H9 (cell line): Measurements from ENCODE around the gene TNFRSF21. TPM values are rescaled to one million over a fixed set of nuclear protein-coding genes. Genes with fewer than 3 reads are reported as not detected.

Experiments used
- DNase-seq: peaks from one replicate; pipeline ENCODE4 v3.0.0-alpha.2; 2017
- H2AFZ ChIP-seq: one replicate; pipeline ENCODE4 v1.6.1; 2013; ENCODE audit warnings: mild to moderate bottlenecking, low read length, control low read depth, moderate library complexity
- H2AK5ac ChIP-seq: 2 replicates; pipeline ENCODE4 v1.6.1; 2013; ENCODE audit warnings: low read length, control low read depth, mixed read lengths; ENCODE audit not compliant: insufficient read length
- H2BK120ac ChIP-seq: one replicate; pipeline ENCODE4 v1.6.1; 2013; ENCODE audit warnings: low read depth, mild to moderate bottlenecking, low read length, control low read depth, inconsistent platforms; ENCODE audit not compliant: poor library complexity, severe bottlenecking
- H2BK12ac ChIP-seq: 2 replicates; pipeline ENCODE4 v1.6.1; 2013; ENCODE audit warnings: low read length, control low read depth, mixed read lengths, low read depth; ENCODE audit not compliant: insufficient read length
- H2BK15ac ChIP-seq: 2 replicates; pipeline ENCODE4 v1.6.1; 2013; ENCODE audit warnings: low read depth, low read length, control low read depth
- H2BK20ac ChIP-seq: one replicate; pipeline ENCODE4 v1.6.1; 2013; ENCODE audit warnings: low read depth, mild to moderate bottlenecking, low read length, control low read depth, inconsistent platforms; ENCODE audit not compliant: poor library complexity, severe bottlenecking
- H2BK5ac ChIP-seq: 2 replicates; pipeline ENCODE4 v1.6.1; 2013; ENCODE audit warnings: low read length, control low read depth, mixed read lengths; ENCODE audit not compliant: insufficient read length
- H3K14ac ChIP-seq: 2 replicates; pipeline ENCODE4 v1.6.1; 2013; ENCODE audit warnings: low read length, control low read depth; ENCODE audit not compliant: insufficient read depth
- H3K18ac ChIP-seq: 2 replicates; pipeline ENCODE4 v1.6.1; 2013; ENCODE audit warnings: low read depth, mild to moderate bottlenecking, mixed read lengths, low read length, control low read depth; ENCODE audit not compliant: insufficient read length
- H3K23ac ChIP-seq: 2 replicates; pipeline ENCODE4 v1.6.1; 2013; ENCODE audit warnings: low read length, control low read depth, mixed read lengths, low read depth; ENCODE audit not compliant: insufficient read length
- H3K23me2 ChIP-seq: 2 replicates; pipeline ENCODE4 v1.6.1; 2013; ENCODE audit warnings: low read depth, mild to moderate bottlenecking, mixed read lengths, low read length, control low read depth; ENCODE audit not compliant: insufficient read length, poor library complexity, severe bottlenecking
- H3K27ac ChIP-seq: 2 replicates; pipeline ENCODE4 v1.5.1; 2013; ENCODE audit warnings: low read length, control low read depth, mixed read lengths, low read depth; ENCODE audit not compliant: insufficient read length
- H3K27me3 ChIP-seq: 2 replicates; pipeline ENCODE4 v1.6.1; 2013; ENCODE audit warnings: low read length, control low read depth, inconsistent platforms; ENCODE audit not compliant: insufficient read depth
- H3K4ac ChIP-seq: 2 replicates; pipeline ENCODE4 v1.6.1; 2013; ENCODE audit warnings: low read depth, mild to moderate bottlenecking, control low read depth, inconsistent platforms, low read length, moderate library complexity
- H3K4me1 ChIP-seq: 2 replicates; pipeline ENCODE4 v1.6.1; 2013; ENCODE audit warnings: low read length, control low read depth, inconsistent platforms; ENCODE audit not compliant: insufficient read depth
- H3K4me2 ChIP-seq: 2 replicates; pipeline ENCODE4 v1.6.1; 2013; ENCODE audit warnings: low read length, control low read depth, mixed read lengths; ENCODE audit not compliant: insufficient read length, insufficient read depth
- H3K56ac ChIP-seq: 2 replicates; pipeline ENCODE4 v1.6.1; 2013; ENCODE audit warnings: low read depth, mild to moderate bottlenecking, mixed read lengths, low read length, control low read depth; ENCODE audit not compliant: insufficient read length
- H3K79me1 ChIP-seq: 2 replicates; pipeline ENCODE4 v1.6.1; 2013; ENCODE audit warnings: low read depth, mild to moderate bottlenecking, moderate library complexity, low read length, control low read depth, inconsistent platforms; ENCODE audit not compliant: insufficient read depth, poor library complexity, severe bottlenecking
- H3K79me2 ChIP-seq: 2 replicates; pipeline ENCODE4 v1.6.1; 2013; ENCODE audit warnings: low read length, control low read depth, inconsistent platforms; ENCODE audit not compliant: insufficient read depth
- H3K9ac ChIP-seq: 2 replicates; pipeline ENCODE4 v1.6.1; 2013; ENCODE audit warnings: low read length, control low read depth, mixed read lengths; ENCODE audit not compliant: insufficient read length; ENCODE audit errors: extremely low read depth
- H3K9me3 ChIP-seq: one replicate; pipeline ENCODE4 v1.6.1; 2013; ENCODE audit warnings: low read depth, low read length, inconsistent platforms; ENCODE audit not compliant: control insufficient read depth
- H3T11ph ChIP-seq: one replicate; pipeline ENCODE4 v1.6.1; 2013; ENCODE audit warnings: mild to moderate bottlenecking, low read length, control low read depth, inconsistent platforms
- H4K20me1 ChIP-seq: one replicate; pipeline ENCODE4 v1.6.1; 2013; ENCODE audit not compliant: control insufficient read depth, insufficient read length, insufficient read depth
- H4K5ac ChIP-seq: 2 replicates; pipeline ENCODE4 v1.6.1; 2013; ENCODE audit warnings: low read depth, mild to moderate bottlenecking, mixed read lengths, low read length, control low read depth; ENCODE audit not compliant: insufficient read length
- H4K8ac ChIP-seq: replicated peaks from 2 replicates; pipeline ENCODE4 v1.6.1; 2013; ENCODE audit warnings: low read length, control low read depth, mixed read lengths, low read depth; ENCODE audit not compliant: insufficient read length
- H4K91ac ChIP-seq: 2 replicates; pipeline ENCODE4 v1.6.1; 2013; ENCODE audit warnings: low read depth, mild to moderate bottlenecking, moderate library complexity, mixed read lengths, low read length, control low read depth; ENCODE audit not compliant: insufficient read length
- H3K27ac Mint-ChIP-seq, 3 experiments: 2 replicates in 2 of 3; 3 replicates in 1 of 3; pipeline ENCODE4 v1.8.0; 2020 to 2021; ENCODE audit warnings: mixed read lengths in 3 of 3, mild to moderate bottlenecking in 1 of 3, moderate library complexity in 1 of 3
- H3K27me3 Mint-ChIP-seq: 2 replicates; pipeline ENCODE4 v1.8.0; 2021; ENCODE audit warnings: low read depth, mild to moderate bottlenecking, moderate library complexity, mixed read lengths
- H3K36me3 Mint-ChIP-seq, 3 experiments: 2 replicates in 2 of 3; 3 replicates in 1 of 3; pipeline ENCODE4 v1.8.0; 2020 to 2021; ENCODE audit warnings: low read depth in 3 of 3, mixed read lengths in 3 of 3; ENCODE audit not compliant: insufficient read depth in 1 of 3
- H3K4me1 Mint-ChIP-seq, 2 experiments: 2 replicates each; pipeline ENCODE4 v1.8.0; 2020; ENCODE audit warnings: mixed read lengths in 2 of 2
- H3K4me3 Mint-ChIP-seq, 2 experiments: 2 replicates in 1 of 2; 3 replicates in 1 of 2; pipeline ENCODE4 v1.8.0; 2020 to 2021; ENCODE audit warnings: mild to moderate bottlenecking in 2 of 2, mixed read lengths in 2 of 2, moderate library complexity in 1 of 2
- H3K9me3 Mint-ChIP-seq, 2 experiments: 2 replicates in 1 of 2; 3 replicates in 1 of 2; pipeline ENCODE4 v1.8.0; 2020; ENCODE audit warnings: mild to moderate bottlenecking in 2 of 2, mixed read lengths in 2 of 2, moderate library complexity in 1 of 2
- CTCF ChIP-seq: fragments of 200-600 bp; sonication (generic); conservative IDR thresholded peaks from 3 replicates; pipeline ENCODE4 v1.8.0; 2021; ENCODE audit warnings: antibody characterized with exemption, mild to moderate bottlenecking
- whole genome bisulfite sequencing: extraction: QIAGEN DNeasy Blood & Tissue Kit; methylation state at CpG from one replicate; pipeline ENCODE4 v1.1.7; 2013; ENCODE audit warnings: missing lambda C conversion rate, low lambda C conversion rate, mixed read lengths; ENCODE audit not compliant: insufficient read length; ENCODE audit errors: extremely low coverage; 5-methylcytosine and 5-hydroxymethylcytosine counted together
- total RNA-seq: library from RNA; stranded (reverse); gene quantifications from 2 replicates; pipeline ENCODE4 v1.2.1, GENCODE V29; 2021

Gene TNFRSF21
- total RNA-seq, 1 experiment from 2014 or later: 39.1 TPM

GRCh38 chr6:47357827-47358226 lies 48.1 kb upstream of the TNFRSF21 start:
- no peak overlapping the region for H2AK5ac ChIP-seq
- no peaks in the 10 kb centered on the region for H3K79me1 ChIP-seq
- H3K4me1 ChIP-seq: peaks cover 2% of the 10 kb centered on the region; the same call in 1 of the 2 replicates
- no peaks in the 10 kb centered on the region for H4K20me1 ChIP-seq
- H3K27me3 Mint-ChIP-seq: 0 out of 2 replicates have a peak, but pooled peaks cover 1% of the 10 kb centered on the region
- TF ChIP-seq CTCF: no peak
- H2BK20ac ChIP-seq: no peak overlapping the region
- 0 out of 2 replicates have a peak overlapping the region, but pooled peaks have one; percentile 65 for H2BK15ac ChIP-seq
- H3K9ac ChIP-seq: no peak overlapping the region
- no peak overlapping the region for H3T11ph ChIP-seq
- no peak overlapping the region for H2BK12ac ChIP-seq
- H3K9me3 Mint-ChIP-seq: peaks cover 0 to 6% of the 10 kb centered on the region in 2 experiments; a peak in 1 of 5 replicates
- no peak overlapping the region for H2AFZ ChIP-seq
- no peaks in the 10 kb centered on the region for H3K79me2 ChIP-seq
- H3K4me1 Mint-ChIP-seq: peaks cover 37% of the 10 kb centered on the region in 2 experiments
- peaks cover 0 to 11% (median 0%) of the 10 kb centered on the region in 3 experiments; a peak in 2 of 7 replicates for H3K36me3 Mint-ChIP-seq
- H2BK120ac ChIP-seq: no peak overlapping the region
- DNase-seq: no peak
- WGBS: no CpG with 5 or more reads among the region's 2 CpGs
- no peak overlapping the region for H3K18ac ChIP-seq
- no peak overlapping the region for H3K27ac ChIP-seq
- no peak overlapping the region for H3K4me2 ChIP-seq
- no peak overlapping the region for H3K4me3 Mint-ChIP-seq
- no peaks in the 10 kb centered on the region for H3K27me3 ChIP-seq
- no peak overlapping the region for H3K27ac Mint-ChIP-seq
- H2BK5ac ChIP-seq: no peak overlapping the region
- no peak overlapping the region for H3K14ac ChIP-seq
- H4K91ac ChIP-seq: no peak overlapping the region
- no peaks in the 10 kb centered on the region for H3K23me2 ChIP-seq
- no peak overlapping the region for H3K23ac ChIP-seq
- H3K9me3 ChIP-seq: no peaks in the 10 kb centered on the region
- H4K5ac ChIP-seq: no peak overlapping the region
- no peak overlapping the region for H3K56ac ChIP-seq
- no peak overlapping the region for H4K8ac ChIP-seq
- no peak overlapping the region for H3K4ac ChIP-seq
